ENCODE data around the gene CERS5. TPM values are rescaled to one million over a fixed set of nuclear protein-coding genes. Genes with fewer than 3 reads are reported as not detected.

CERS5 gene
- total RNA-seq, 1 donor from 2014 or later: 64.9 TPM

DNA sequence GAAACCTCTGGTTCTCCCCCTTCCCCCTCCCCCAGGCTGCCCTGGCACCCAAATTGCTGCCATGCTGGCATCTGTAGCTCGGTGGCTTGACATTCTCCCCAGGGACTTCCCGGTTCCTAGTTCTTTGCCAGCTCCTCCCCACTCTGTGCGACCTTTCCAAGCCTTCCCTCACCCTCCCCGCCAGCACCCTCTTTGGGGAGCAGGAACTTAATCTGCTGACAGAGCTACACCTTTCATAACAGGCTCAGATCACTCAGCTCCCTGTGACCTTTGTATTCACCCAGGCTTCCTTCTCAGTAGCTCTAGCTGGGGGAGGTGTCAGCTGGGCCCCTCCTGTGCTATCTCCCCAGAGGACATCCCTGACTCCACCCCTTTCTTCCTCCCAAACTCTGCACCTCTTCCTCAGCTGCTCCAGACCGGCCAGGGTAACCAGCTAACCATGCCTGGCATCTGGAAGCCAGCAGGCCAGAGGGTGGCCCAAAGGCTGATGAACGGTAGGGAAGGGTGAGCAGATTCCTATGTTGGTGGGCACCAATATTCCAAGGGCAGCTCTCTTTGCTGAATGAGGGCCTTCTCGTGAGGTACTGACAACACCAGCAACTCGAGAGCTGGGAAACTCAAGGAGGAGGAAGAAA is 56.9 kb downstream of the CERS5 start:
- no peaks in the 10 kb centered on the region for H3K9me3 Mint-ChIP-seq
- TF ChIP-seq, protein P1, sequence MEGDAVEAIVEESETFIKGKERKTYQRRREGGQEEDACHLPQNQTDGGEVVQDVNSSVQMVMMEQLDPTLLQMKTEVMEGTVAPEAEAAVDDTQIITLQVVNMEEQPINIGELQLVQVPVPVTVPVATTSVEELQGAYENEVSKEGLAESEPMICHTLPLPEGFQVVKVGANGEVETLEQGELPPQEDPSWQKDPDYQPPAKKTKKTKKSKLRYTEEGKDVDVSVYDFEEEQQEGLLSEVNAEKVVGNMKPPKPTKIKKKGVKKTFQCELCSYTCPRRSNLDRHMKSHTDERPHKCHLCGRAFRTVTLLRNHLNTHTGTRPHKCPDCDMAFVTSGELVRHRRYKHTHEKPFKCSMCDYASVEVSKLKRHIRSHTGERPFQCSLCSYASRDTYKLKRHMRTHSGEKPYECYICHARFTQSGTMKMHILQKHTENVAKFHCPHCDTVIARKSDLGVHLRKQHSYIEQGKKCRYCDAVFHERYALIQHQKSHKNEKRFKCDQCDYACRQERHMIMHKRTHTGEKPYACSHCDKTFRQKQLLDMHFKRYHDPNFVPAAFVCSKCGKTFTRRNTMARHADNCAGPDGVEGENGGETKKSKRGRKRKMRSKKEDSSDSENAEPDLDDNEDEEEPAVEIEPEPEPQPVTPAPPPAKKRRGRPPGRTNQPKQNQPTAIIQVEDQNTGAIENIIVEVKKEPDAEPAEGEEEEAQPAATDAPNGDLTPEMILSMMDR (IDR thresholded peaks at IDR 0.05): no peak
- ATAC-seq (ENCODE audit: low read depth) (no peak), DNase-seq (peak; percentile 32)
- intact Hi-C loops (cut with micrococcal nuclease): loop anchor here (2.0 to 5.0 kb wide), 5 partner anchors 65 to 937 kb away; partner anchors contain the start of genes ATF1, BCDIN3D, LETMD1 and PRPF40B
- CTCF ChIA-PET: interaction anchor here (0.8 to 4.2 kb wide), 12 partner anchors 19 to 84 kb away, joined by 3 to 48 read pairs (median 14); partner anchors contain the start of genes CERS5, RACGAP1 and SMARCD1
- H3K4me1 Mint-ChIP-seq: peaks cover 55% of the 10 kb centered on the region
- POLR2A ChIA-PET: interaction anchor here (0.6 to 8.0 kb wide), 18 partner anchors 9 to 1960 kb away, joined by 3 to 262 read pairs (median 5); partner anchors contain the start of genes ATF1, ATG101, BCDIN3D and CERS5
- H3K4me3 Mint-ChIP-seq: peak overlapping the region; percentile 97
- no peaks in the 10 kb centered on the region for H3K27me3 Mint-ChIP-seq
- H3K27ac Mint-ChIP-seq: peak overlapping the region; percentile 95
- peaks cover 18% of the 10 kb centered on the region for H3K36me3 Mint-ChIP-seq (ENCODE audit: low read depth)

DNA sequence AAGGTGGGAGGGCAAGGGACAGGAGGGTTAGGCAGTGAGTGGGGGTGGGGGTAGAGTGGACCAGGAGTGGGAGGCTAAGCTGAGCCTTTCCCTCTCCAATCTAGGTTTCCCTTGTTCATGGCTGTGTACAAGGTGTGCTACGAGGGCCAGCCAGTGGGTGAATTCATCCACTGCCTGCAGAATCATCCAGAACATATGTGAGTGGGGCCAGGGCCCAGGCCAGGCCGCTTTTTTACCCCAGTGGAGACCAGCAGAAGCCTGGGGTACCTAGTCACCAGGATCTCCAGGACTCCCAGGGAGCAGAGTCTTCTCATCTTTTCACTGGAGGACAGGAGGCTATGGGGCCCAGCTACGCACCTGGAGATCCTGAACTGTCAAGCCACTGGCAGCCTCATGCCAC is 57.9 kb downstream of the CERS5 start:
- ChIA-PET CTCF (interaction anchor here (1.5 to 4.2 kb wide), 5 partner anchors 20 to 24 kb away, joined by 7 to 48 read pairs (median 25); partner anchors contain the start of gene SMARCD1), POLR2A (interaction anchor here (0.6 to 8.0 kb wide), 5 partner anchors 12 to 281 kb away, joined by 4 to 262 read pairs (median 5); partner anchors contain the start of genes CERS5, NCKAP5L and SMARCD1)
- peaks cover 16% of the 10 kb centered on the region for H3K36me3 Mint-ChIP-seq (ENCODE audit: low read depth)

DNA sequence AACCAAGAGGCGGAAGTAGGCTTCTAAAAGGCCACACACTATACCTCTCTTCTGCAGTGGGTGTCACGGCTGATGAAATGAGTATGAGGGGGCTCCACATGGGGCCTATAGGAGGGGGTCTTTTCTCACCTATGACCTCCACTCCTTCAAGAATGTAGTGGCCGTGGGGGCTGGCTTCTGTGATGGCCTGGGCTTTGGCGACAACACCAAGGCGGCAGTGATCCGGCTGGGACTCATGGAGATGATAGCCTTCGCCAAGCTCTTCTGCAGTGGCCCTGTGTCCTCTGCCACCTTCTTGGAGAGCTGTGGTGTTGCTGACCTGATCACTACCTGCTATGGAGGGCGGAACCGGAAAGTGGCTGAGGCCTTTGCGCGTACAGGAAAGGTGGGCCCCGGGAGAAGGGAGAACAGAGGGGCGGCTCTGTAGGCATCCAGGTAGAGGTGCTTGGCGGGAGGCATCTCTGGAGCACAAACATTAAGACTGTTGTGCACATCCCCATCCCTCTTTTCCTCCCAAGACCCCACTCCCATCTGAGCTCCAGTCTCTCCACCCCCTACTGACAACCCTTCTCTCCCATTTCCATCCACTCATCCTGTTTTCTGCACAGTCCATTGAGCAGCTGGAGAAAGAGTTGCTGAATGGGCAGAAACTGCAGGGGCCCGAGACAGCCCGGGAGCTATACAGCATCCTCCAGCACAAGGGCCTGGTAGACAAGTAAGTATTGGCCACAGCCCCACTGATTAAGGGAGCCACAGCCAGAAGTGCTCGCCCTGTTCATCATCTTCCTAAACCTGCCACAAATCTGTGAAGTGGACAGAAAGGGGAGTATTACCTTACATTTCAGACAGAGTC is 59.5 kb downstream of the CERS5 start:
- intact Hi-C loops (cut with micrococcal nuclease): no loop called here
- Mint-ChIP-seq H3K4me1 (peaks cover 50% of the 10 kb centered on the region), H3K4me3 (no peak overlapping the region), H3K27me3 (no peaks in the 10 kb centered on the region), H3K36me3 (ENCODE audit: low read depth) (peaks cover 17% of the 10 kb centered on the region), H3K27ac (peak overlapping the region; percentile 82), H3K9me3 (no peaks in the 10 kb centered on the region)
- ChIA-PET CTCF (interaction anchor here (0.6 to 1.5 kb wide), 4 partner anchors 20 to 68 kb away, joined by 3 to 7 read pairs (median 4); partner anchors contain the start of gene CERS5), POLR2A (interaction anchor here (0.6 to 8.0 kb wide), 2 partner anchors 20 to 45 kb away, joined by 5 to 262 read pairs; partner anchors contain the start of gene SMARCD1)
- TF ChIP-seq, protein P1 (IDR thresholded peaks at IDR 0.05): no peak
- no peak for ATAC-seq (ENCODE audit: low read depth)
- no peak for DNase-seq

More for the DNA sequence above, 57.9 kb downstream of the CERS5 start:
- TF ChIP-seq, protein P1 (IDR thresholded peaks at IDR 0.05): no peak
- Mint-ChIP-seq H3K9me3 (no peaks in the 10 kb centered on the region), H3K27me3 (no peaks in the 10 kb centered on the region), H3K4me3 (no peak overlapping the region), H3K4me1 (peaks cover 53% of the 10 kb centered on the region), H3K27ac (peak overlapping the region; percentile 95)
- DNase-seq (no peak), ATAC-seq (ENCODE audit: low read depth) (no peak)
- intact Hi-C loops (cut with micrococcal nuclease): no loop called here

DNA sequence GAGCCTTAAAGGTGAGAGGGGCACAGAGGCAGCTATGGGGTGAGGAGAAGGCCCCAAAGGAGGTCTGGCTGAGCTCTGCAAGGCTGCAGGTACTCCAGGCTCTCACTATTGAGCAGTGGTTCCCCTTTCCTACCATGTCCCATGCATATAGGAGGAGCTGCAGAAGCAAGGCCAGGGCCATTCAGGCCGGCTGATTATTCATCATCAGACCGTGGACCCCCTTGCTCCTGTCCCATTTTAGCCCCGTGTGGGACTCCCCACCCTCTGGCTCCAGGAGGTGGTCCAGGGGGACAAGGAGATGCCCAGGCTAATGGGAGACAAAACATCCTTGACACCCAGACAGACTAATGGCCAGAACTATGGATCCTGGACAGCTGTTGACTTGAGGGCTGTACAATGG is 60.3 kb downstream of the CERS5 start:
- no peak overlapping the region for H3K4me3 Mint-ChIP-seq

More for the DNA sequence above, 60.3 kb downstream of the CERS5 start:
- ATAC-seq (ENCODE audit: low read depth) (no peak), DNase-seq (no peak)
- Mint-ChIP-seq H3K4me1 (peaks cover 45% of the 10 kb centered on the region), H3K27ac (no peak overlapping the region), H3K9me3 (no peaks in the 10 kb centered on the region), H3K27me3 (no peaks in the 10 kb centered on the region), H3K36me3 (ENCODE audit: low read depth) (peaks cover 14% of the 10 kb centered on the region)
- POLR2A ChIA-PET: interaction anchor here (8.0 kb wide), 1 partner anchor 19 kb away, joined by 262 read pairs; the partner anchor contains the start of gene SMARCD1
- CTCF ChIA-PET: interaction anchor here (0.6 to 0.8 kb wide), 2 partner anchors 37 to 69 kb away, joined by 3 read pairs; no protein-coding TSS in a partner anchor
- intact Hi-C loops (cut with micrococcal nuclease): no loop called here
- TF ChIP-seq, protein P1 (IDR thresholded peaks at IDR 0.05): no peak

Data from activated B cell treated with CpG ODN at 0.5 μM for 24 hours (primary cell).